ENCODE data around the gene ZBTB2.

ZBTB2 gene

GRCh38 chr6:151393410-151393809, 2.1 kb upstream of the ZBTB2 start:
- H3K79me2 ChIP-seq (ENCODE audit: insufficient read depth, low read depth) = peaks cover 75% of the 10 kb centered on the region
- H4K20me1 ChIP-seq (ENCODE audit: insufficient read depth) = 0 out of 2 replicates have a peak, but pooled peaks cover 6% of the 10 kb centered on the region
- no peak overlapping the region for H3K4me3 ChIP-seq (IDR thresholded peaks at IDR 0.05; ENCODE audit: insufficient read depth, low read depth, low read length)
- H2AFZ ChIP-seq (ENCODE audit: low read depth) = no peak overlapping the region
- H3K4me1 ChIP-seq (ENCODE audit: low read depth, poor library complexity, severe bottlenecking) = peaks cover 49% of the 10 kb centered on the region
- H3K36me3 ChIP-seq (ENCODE audit: insufficient read depth) = no peaks in the 10 kb centered on the region
- peak overlapping the region; percentile 97; the same call in 1 of the 2 replicates for H3K27ac ChIP-seq
- no peak overlapping the region; the same call in 1 of the 2 replicates for H3K9ac ChIP-seq
- H3K27me3 ChIP-seq (ENCODE audit: insufficient read depth, low read depth) = no peaks in the 10 kb centered on the region
- no peak for TF ChIP-seq CTCF (conservative IDR thresholded peaks at IDR 0.05; ENCODE audit: low read depth, low read length)
- H3K4me2 ChIP-seq = peak overlapping the region; percentile 81

- H3K4me2 ChIP-seq = peak overlapping the region; percentile 81
- H3K9ac ChIP-seq = peak overlapping the region; percentile 48
- no peaks in the 10 kb centered on the region for H3K36me3 ChIP-seq (ENCODE audit: insufficient read depth)
- H3K4me3 ChIP-seq (IDR thresholded peaks at IDR 0.05; ENCODE audit: insufficient read depth, low read depth, low read length) = no peak overlapping the region
- peaks cover 52% of the 10 kb centered on the region for H3K4me1 ChIP-seq (ENCODE audit: low read depth, poor library complexity, severe bottlenecking)
- no peak overlapping the region; the same call in 1 of the 2 replicates for H2AFZ ChIP-seq (ENCODE audit: low read depth)
- peak overlapping the region; percentile 97 for H3K27ac ChIP-seq
- TF ChIP-seq CTCF (conservative IDR thresholded peaks at IDR 0.05; ENCODE audit: low read depth, low read length) = no peak
- peaks cover 77% of the 10 kb centered on the region for H3K79me2 ChIP-seq (ENCODE audit: insufficient read depth, low read depth)
- 0 out of 2 replicates have a peak, but pooled peaks cover 6% of the 10 kb centered on the region for H4K20me1 ChIP-seq (ENCODE audit: insufficient read depth)
- no peaks in the 10 kb centered on the region for H3K27me3 ChIP-seq (ENCODE audit: insufficient read depth, low read depth)
Observed at GRCh38 chr6:151392427-151392826, 1.1 kb upstream of the ZBTB2 start.

DNA sequence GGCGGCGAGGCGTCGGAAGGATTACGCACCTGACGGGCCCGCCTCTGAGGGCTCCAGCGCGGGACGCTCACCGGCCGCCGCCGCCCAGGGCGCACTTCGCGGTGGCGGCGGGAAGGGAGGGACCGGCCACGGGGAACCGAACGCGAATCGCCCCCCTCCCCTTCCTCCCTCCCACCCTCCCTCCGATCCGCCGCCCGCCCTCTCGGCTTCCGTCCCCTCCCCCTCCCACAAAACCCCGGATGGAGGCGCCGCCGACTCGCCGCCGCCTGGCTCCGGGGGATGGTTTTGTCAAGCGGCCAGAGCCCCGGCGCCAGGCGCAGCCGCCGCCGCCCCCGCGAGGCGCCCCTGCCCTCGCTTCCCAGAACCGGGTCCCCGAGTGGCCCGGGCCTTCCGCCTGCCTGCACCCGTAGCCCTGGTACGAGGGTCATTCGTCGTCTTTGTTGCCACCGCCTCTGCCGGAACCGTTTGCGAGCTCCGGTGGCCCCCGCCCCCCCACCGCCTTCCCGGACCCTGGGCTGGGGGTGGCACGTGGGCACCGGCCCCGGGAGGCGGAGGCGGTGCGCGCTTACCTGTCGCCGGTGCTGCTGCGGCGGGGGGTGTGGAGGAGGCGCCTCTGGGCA, 398 bp downstream of the ZBTB2 start:
- Histone ChIP-seq H3K4me2 (peak overlapping the region; percentile 38), H3K27ac (peak overlapping the region; percentile 97), H4K20me1 (ENCODE audit: insufficient read depth) (0 out of 2 replicates have a peak, but pooled peaks cover 6% of the 10 kb centered on the region), H2AFZ (ENCODE audit: low read depth) (0 out of 2 replicates have a peak overlapping the region, but pooled peaks have one; percentile 29), H3K9ac (peak overlapping the region; percentile 95), H3K36me3 (ENCODE audit: insufficient read depth) (no peaks in the 10 kb centered on the region), H3K4me3 (IDR thresholded peaks at IDR 0.05; ENCODE audit: insufficient read depth, low read depth, low read length) (no peak overlapping the region), H3K4me1 (ENCODE audit: low read depth, poor library complexity, severe bottlenecking) (peaks cover 55% of the 10 kb centered on the region), H3K27me3 (ENCODE audit: insufficient read depth, low read depth) (no peaks in the 10 kb centered on the region), H3K79me2 (ENCODE audit: insufficient read depth, low read depth) (peaks cover 77% of the 10 kb centered on the region)
- no peak for TF ChIP-seq CTCF (conservative IDR thresholded peaks at IDR 0.05; ENCODE audit: low read depth, low read length)

- H3K4me3 ChIP-seq (IDR thresholded peaks at IDR 0.05; ENCODE audit: insufficient read depth, low read depth, low read length) = no peak overlapping the region
- H3K4me1 ChIP-seq (ENCODE audit: low read depth, poor library complexity, severe bottlenecking) = peaks cover 58% of the 10 kb centered on the region
- TF ChIP-seq CTCF (conservative IDR thresholded peaks at IDR 0.05; ENCODE audit: low read depth, low read length) = no peak
- H3K27ac ChIP-seq = peak overlapping the region; percentile 97
- peaks cover 77% of the 10 kb centered on the region for H3K79me2 ChIP-seq (ENCODE audit: insufficient read depth, low read depth)
- no peak overlapping the region for H2AFZ ChIP-seq (ENCODE audit: low read depth)
- H3K9ac ChIP-seq = peak overlapping the region; percentile 95
- H3K27me3 ChIP-seq (ENCODE audit: insufficient read depth, low read depth) = no peaks in the 10 kb centered on the region
- H3K4me2 ChIP-seq = no peak overlapping the region
- H4K20me1 ChIP-seq (ENCODE audit: insufficient read depth) = 0 out of 2 replicates have a peak, but pooled peaks cover 6% of the 10 kb centered on the region
- no peaks in the 10 kb centered on the region for H3K36me3 ChIP-seq (ENCODE audit: insufficient read depth)
Observed at GRCh38 chr6:151390276-151390850, 996 bp downstream of the ZBTB2 start.

Data from KMS-11 (cell line).